HepG2 (cell line): ENCODE measurements around the gene COPS6. TPM values are rescaled to one million over a fixed set of nuclear protein-coding genes. Genes with fewer than 3 reads are reported as not detected.

Experiments
- AFF4 ChIP-seq: sonication (generic); formaldehyde crosslinking; IDR thresholded peaks from 2 replicates; pipeline ENCODE4 v1.4.0; 2020; ENCODE audit warnings: missing genetic modification reagents
- ASH2L ChIP-seq: fragments of 300-600, 200-600 bp; sonication (generic); IDR thresholded peaks from 2 replicates; pipeline ENCODE4 v1.7.0; 2017; ENCODE audit warnings: low read depth, mild to moderate bottlenecking, moderate library complexity, mixed read lengths, low read length; ENCODE audit not compliant: insufficient read length
- ATF7 ChIP-seq, 2 experiments: fragments of 450-650 bp in 1 of 2; sonication (generic) in 1 of 2; formaldehyde crosslinking in 1 of 2; IDR thresholded peaks; 2 replicates each; pipeline versions ENCODE4 v1.4.0 to v1.6.1; 2016 to 2020; ENCODE audit warnings: antibody characterized with exemption in 1 of 2, mild to moderate bottlenecking in 1 of 2, missing genetic modification reagents in 1 of 2
- BRD4 ChIP-seq: sonication (generic); formaldehyde crosslinking; IDR thresholded peaks from 2 replicates; pipeline ENCODE4 v1.4.0; 2020; ENCODE audit warnings: missing genetic modification reagents
- FOSL2 ChIP-seq: sonication (generic); formaldehyde crosslinking; IDR thresholded peaks from 2 replicates; pipeline ENCODE4 v1.4.0; 2020; ENCODE audit warnings: missing genetic modification reagents
- HOXD1 ChIP-seq: sonication (generic); formaldehyde crosslinking; IDR thresholded peaks from 2 replicates; pipeline ENCODE4 v1.5.0; 2020; ENCODE audit warnings: missing genetic modification reagents
- KDM5A ChIP-seq: fragments of 200-600 bp; sonication (generic); IDR thresholded peaks from 2 replicates; pipeline ENCODE4 v1.7.0; 2018; ENCODE audit warnings: antibody characterized with exemption, mild to moderate bottlenecking, low read length, borderline replicate concordance
- MTERF4 ChIP-seq: sonication (generic); formaldehyde crosslinking; IDR thresholded peaks from 2 replicates; pipeline ENCODE4 v1.8.0; 2023; ENCODE audit warnings: mild to moderate bottlenecking, missing genetic modification reagents
- MTF1 ChIP-seq: sonication (generic); formaldehyde crosslinking; IDR thresholded peaks from 2 replicates; pipeline ENCODE4 v1.5.0; 2020; ENCODE audit warnings: missing genetic modification reagents
- NFIC ChIP-seq: IDR thresholded peaks from 2 replicates; pipeline ENCODE4 v1.6.1; 2012; ENCODE audit warnings: mild to moderate bottlenecking, low read length, inconsistent platforms
- NONO ChIP-seq, 2 experiments: fragments of 450-650 bp in 1 of 2; sonication (generic) in 1 of 2; formaldehyde crosslinking in 1 of 2; IDR thresholded peaks in 1 of 2; conservative IDR thresholded peaks in 1 of 2; 2 replicates each; pipeline versions ENCODE4 v1.6.1 to v1.8.0; 2017 to 2022; ENCODE audit warnings: mild to moderate bottlenecking in 1 of 2, missing genetic modification reagents in 1 of 2, moderate library complexity in 1 of 2
- SP2 ChIP-seq: sonication (generic); formaldehyde crosslinking; IDR thresholded peaks from 2 replicates; pipeline ENCODE4 v1.5.1; 2020; ENCODE audit warnings: mild to moderate bottlenecking, missing genetic modification reagents
- TEAD3 ChIP-seq: optimal IDR thresholded peaks from 2 replicates; pipeline ENCODE3; 2016; ENCODE audit warnings: borderline replicate concordance
- TOPORS ChIP-seq: sonication (generic); formaldehyde crosslinking; IDR thresholded peaks from 2 replicates; pipeline ENCODE4 v1.8.0; 2023; ENCODE audit warnings: mild to moderate bottlenecking, missing genetic modification reagents
- TP53 ChIP-seq: sonication (generic); formaldehyde crosslinking; conservative IDR thresholded peaks from 2 replicates; pipeline ENCODE4 v1.4.0; 2020; ENCODE audit warnings: missing genetic modification reagents
- ZFP82 ChIP-seq: sonication (generic); formaldehyde crosslinking; IDR thresholded peaks from 2 replicates; pipeline ENCODE4 v1.5.1; 2020; ENCODE audit warnings: mild to moderate bottlenecking, missing genetic modification reagents, borderline replicate concordance
- ZNF235 ChIP-seq: sonication (generic); formaldehyde crosslinking; IDR thresholded peaks from 2 replicates; pipeline ENCODE4 v1.8.1; 2023; ENCODE audit warnings: mild to moderate bottlenecking, missing genetic modification reagents, borderline replicate concordance
- ZNF335 ChIP-seq: sonication (generic); formaldehyde crosslinking; IDR thresholded peaks from 2 replicates; pipeline ENCODE4 v1.4.0; 2020; ENCODE audit warnings: missing genetic modification reagents
- ZNF580 ChIP-seq: IDR thresholded peaks from 2 replicates; pipeline ENCODE4 v1.6.1; 2016; ENCODE audit warnings: low read depth, borderline replicate concordance
- ZNF710 ChIP-seq: sonication (generic); formaldehyde crosslinking; IDR thresholded peaks from 2 replicates; pipeline ENCODE4 v1.5.0; 2020; ENCODE audit warnings: mild to moderate bottlenecking, missing genetic modification reagents, borderline replicate concordance
- polyA plus RNA-seq, 8 experiments: library from polyadenylated mRNA; depleted of rRNA in 3 of 8; stranded (reverse) in 7 of 8; unstranded in 1 of 8; fragments of >200 nt; fragmentation: Illumina TruSeq in 4 of 8; extraction: Trizol in 4 of 8; gene quantifications; 2 replicates each; pipeline versions ENCODE4 v1.2.1 to v1.2.3, GENCODE V29; 2011 to 2016; ENCODE audit warnings: low read depth in 4 of 8, missing spikeins in 1 of 8, mixed read lengths in 1 of 8; ENCODE audit not compliant: insufficient read depth in 1 of 8
- total RNA-seq, 5 experiments: library from RNA; depleted of rRNA; stranded (reverse); fragments of >200 nt; fragmentation: Illumina TruSeq; extraction: Trizol; gene quantifications; 2 replicates each; pipeline ENCODE4 v1.2.3, GENCODE V29; 2016; ENCODE audit warnings: low read depth in 1 of 5

COPS6 gene
- total and polyA plus RNA-seq, 2 of the 13 experiments (the other 11 are each of a cell fraction or from before 2014, with no cell fraction given): 33.4 to 117 TPM

GRCh38 chr7:100126931-100127865 is 38.4 kb downstream of the COPS6 start, which contains the start of gene MBLAC1 (continued):
- TF ChIP-seq FOSL2 (CRISPR knock-in tag) (no peak; the same call in 1 of the 2 replicates), HOXD1 (CRISPR knock-in tag) (peak; percentile 19; the same call in 1 of the 2 replicates), MTERF4 (CRISPR knock-in tag) (no peak), ZNF710 (CRISPR knock-in tag) (0 out of 2 replicates have a peak, but pooled peaks have one; percentile 15), TP53 (peak; percentile 58; the same call in 1 of the 2 replicates), SP2 (peak; percentile 38; the same call in 1 of the 2 replicates), MTF1 (CRISPR knock-in tag) (0 out of 2 replicates have a peak, but pooled peaks have one; percentile 9), NONO (IDR thresholded peaks at IDR 0.05) (no peak), NONO (CRISPR knock-in tag; conservative IDR thresholded peaks at IDR 0.05) (peak; percentile 84), ASH2L (peak; percentile 52), NFIC (no peak), TEAD3 (CRISPR knock-in tag) (peak; percentile 29), ZNF580 (CRISPR knock-in tag) (peak; percentile 64; the same call in 1 of the 2 replicates), KDM5A (peak; percentile 61; the same call in 1 of the 2 replicates), ZNF235 (CRISPR knock-in tag) (peak; percentile 33; the same call in 1 of the 2 replicates), AFF4 (CRISPR knock-in tag) (no peak), ZFP82 (CRISPR knock-in tag) (peak; percentile 85; the same call in 1 of the 2 replicates), TOPORS (CRISPR knock-in tag) (0 out of 2 replicates have a peak, but pooled peaks have one; percentile 33), ATF7 (IDR thresholded peaks at IDR 0.05) (peak; percentile 40), ATF7 (CRISPR knock-in tag; IDR thresholded peaks at IDR 0.05) (no peak; the same call in 1 of the 2 replicates), BRD4 (CRISPR knock-in tag) (peak; percentile 61), ZNF335 (CRISPR knock-in tag) (no peak; the same call in 1 of the 2 replicates)
